Liver (tissue), 9 donors: Measurements from ENCODE around the gene SNRNP70. TPM values are rescaled to one million over a fixed set of nuclear protein-coding genes. Genes with fewer than 3 reads are reported as not detected.
"Not testable (repeated sequence)": the region's sequence is repeated elsewhere in the genome, so short reads cannot be mapped to it uniquely, and the experiment has no call there.

ENCODE experiments used
- DNase-seq: peaks from one replicate; pipeline ENCODE4 v3.0.0-alpha.2; 2017; ENCODE audit warnings: low spot score
- H3K27ac ChIP-seq, 2 donors: one replicate each; pipeline ENCODE4 v1.7.0; 2013; ENCODE audit warnings: inconsistent platforms in 2 of 2, low read length in 2 of 2, control low read depth in 1 of 2, low read depth in 1 of 2, mild to moderate bottlenecking in 1 of 2
- H3K27me3 ChIP-seq, 4 donors: one replicate each; pipeline versions ENCODE4 v1.6.1 to v1.7.0; 2013; ENCODE audit warnings: low read length in 3 of 4, inconsistent platforms in 1 of 4, mild to moderate bottlenecking in 1 of 4, moderate library complexity in 1 of 4; ENCODE audit not compliant: control insufficient read depth in 4 of 4, insufficient read depth in 4 of 4
- H3K36me3 ChIP-seq, 4 donors: one replicate each; pipeline versions ENCODE4 v1.6.1 to v1.7.0; 2013; ENCODE audit warnings: low read length in 3 of 4, mild to moderate bottlenecking in 3 of 4, low read depth in 1 of 4, moderate library complexity in 1 of 4; ENCODE audit not compliant: control insufficient read depth in 4 of 4, insufficient read depth in 3 of 4
- H3K4me1 ChIP-seq, 4 donors: one replicate each; pipeline versions ENCODE4 v1.6.1 to v1.7.0; 2013; ENCODE audit warnings: low read length in 3 of 4, mild to moderate bottlenecking in 3 of 4, moderate library complexity in 1 of 4; ENCODE audit not compliant: control insufficient read depth in 4 of 4, insufficient read depth in 4 of 4
- H3K4me3 ChIP-seq, 3 donors: one replicate each; pipeline versions ENCODE4 v1.6.1 to v1.7.0; 2013; ENCODE audit warnings: low read length in 3 of 3, control low read depth in 1 of 3, low read depth in 1 of 3, mild to moderate bottlenecking in 1 of 3
- H3K9ac ChIP-seq, 2 donors: one replicate each; pipeline ENCODE4 v1.7.0; 2013; ENCODE audit warnings: low read length in 2 of 2, mild to moderate bottlenecking in 2 of 2, moderate library complexity in 2 of 2, control low read depth in 1 of 2, low read depth in 1 of 2
- H3K9me3 ChIP-seq, 4 donors: one replicate each; pipeline versions ENCODE4 v1.6.1 to v1.7.0; 2013; ENCODE audit warnings: low read length in 3 of 4; ENCODE audit not compliant: control insufficient read depth in 4 of 4
- EGR1 ChIP-seq, 2 donors: IDR thresholded peaks; 2 replicates each; pipeline ENCODE4 v1.6.1; 2016 to 2018; ENCODE audit warnings: antibody characterized with exemption in 2 of 2, low read depth in 2 of 2
- GABPA ChIP-seq, 2 donors: IDR thresholded peaks in 1 of 2; conservative IDR thresholded peaks in 1 of 2; 2 replicates each; pipeline ENCODE4 v1.6.1; 2016; ENCODE audit warnings: antibody characterized with exemption in 2 of 2, mild to moderate bottlenecking in 1 of 2, moderate library complexity in 1 of 2
- JUND ChIP-seq, 2 donors: IDR thresholded peaks; 2 replicates each; pipeline ENCODE4 v1.6.1; 2016; ENCODE audit warnings: antibody characterized with exemption in 2 of 2
- NR2F2 ChIP-seq: IDR thresholded peaks from 2 replicates; pipeline ENCODE4 v1.6.1; 2016; ENCODE audit warnings: antibody characterized with exemption
- RAD21 ChIP-seq, 2 donors: IDR thresholded peaks; 2 replicates each; pipeline ENCODE4 v1.6.1; 2016; ENCODE audit warnings: antibody characterized with exemption in 2 of 2, mild to moderate bottlenecking in 2 of 2
- RXRA ChIP-seq, 2 donors: IDR thresholded peaks; 2 replicates each; pipeline ENCODE4 v1.6.1; 2017 to 2018; ENCODE audit warnings: antibody characterized with exemption in 2 of 2, mild to moderate bottlenecking in 1 of 2
- SP1 ChIP-seq: IDR thresholded peaks from 2 replicates; pipeline ENCODE4 v1.6.1; 2018; ENCODE audit warnings: antibody characterized with exemption, mild to moderate bottlenecking
- WGBS: extraction: QIAGEN DNeasy Blood & Tissue Kit; methylation state at CpG from one replicate; pipeline ENCODE4 v1.1.7; 2013; 5-methylcytosine and 5-hydroxymethylcytosine counted together
- polyA plus RNA-seq, 2 donors: library from polyadenylated mRNA; stranded (reverse) in 1 of 2; unstranded in 1 of 2; fragments of 200-250 nt in 1 of 2; fragments of >200 nt in 1 of 2; fragmentation: Nextera tagmentation in 1 of 2; extraction: Ambion mirVana in 1 of 2; gene quantifications; one replicate each; pipeline versions ENCODE4 v1.2.1 to v1.2.3, GENCODE V29; 2013 to 2015
- total RNA-seq, 2 donors: library from RNA; depleted of rRNA; stranded (reverse); fragments of >200 nt; gene quantifications; one replicate each; pipeline ENCODE4 v1.2.3, GENCODE V29; 2014
- TF ChIP-seq, protein P1 (sequence below): IDR thresholded peaks from 2 replicates; pipeline ENCODE4 v1.6.1; 2016; ENCODE audit warnings: antibody characterized with exemption
- TF ChIP-seq, protein P2 (sequence below): IDR thresholded peaks from 2 replicates; pipeline ENCODE4 v1.6.1; 2016; ENCODE audit warnings: antibody characterized with exemption, mild to moderate bottlenecking
- TF ChIP-seq, protein P3 (sequence below): IDR thresholded peaks from 2 replicates; pipeline ENCODE4 v1.6.1; 2016; ENCODE audit warnings: antibody characterized with exemption
- TF ChIP-seq, protein P4 (sequence below): fragments of 150-350 bp; IDR thresholded peaks from 2 replicates; pipeline ENCODE4 v1.5.1; 2017; ENCODE audit warnings: improper control_type of control experiment, low read depth, low read length; ENCODE audit not compliant: missing input control
- donor health status: healthy.
- donor health status: healthy.
- donor health status: healthy.
- donor health status: healthy.
- donor health status: healthy.

The SNRNP70 gene
- total and polyA plus RNA-seq, 4 donors: 34.2 to 166 (median 94.8) TPM

DNA sequence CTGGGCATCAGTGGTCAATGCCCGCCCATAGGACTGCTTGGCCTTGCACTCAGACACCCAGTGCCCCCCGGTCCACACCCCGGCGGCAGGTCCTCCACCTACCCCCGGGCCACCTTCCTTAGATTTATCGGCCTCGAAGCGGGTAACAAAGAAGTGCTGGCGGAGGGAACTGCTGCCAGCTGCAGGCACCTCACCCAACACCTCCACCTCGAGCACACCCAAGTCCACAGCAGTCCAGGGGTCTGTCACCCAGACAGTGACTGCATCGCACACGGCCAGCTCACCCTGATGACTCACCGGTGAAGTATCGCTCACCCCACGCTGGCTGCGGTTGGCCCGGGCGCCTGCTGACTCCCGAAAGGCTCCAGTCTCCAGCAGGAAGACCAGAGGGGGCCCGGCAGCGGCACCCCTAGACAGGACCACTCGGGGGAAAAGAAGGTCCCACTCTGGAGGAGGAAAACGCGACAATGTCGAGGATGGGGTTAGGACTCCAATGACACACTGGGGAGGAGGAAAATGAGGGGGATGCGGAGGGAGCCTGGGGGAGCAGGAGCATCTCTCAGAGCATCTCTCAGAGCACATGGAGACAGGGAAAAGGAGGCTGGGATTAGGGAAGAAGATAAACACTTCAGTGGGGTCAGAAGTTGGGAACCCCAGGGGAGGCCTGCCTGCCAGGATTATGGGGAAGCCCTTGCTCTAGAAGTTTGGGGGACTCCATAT lies 46.5 kb upstream of the SNRNP70 start:
- WGBS: 83% methylated on average over 26 of the region's 26 CpGs
- H3K27ac ChIP-seq, H3K27me3 ChIP-seq, H3K4me1 ChIP-seq, DNase-seq, H3K9ac ChIP-seq, H3K36me3 ChIP-seq, H3K9me3 ChIP-seq, H3K4me3 ChIP-seq: not testable (repeated sequence)

DNA sequence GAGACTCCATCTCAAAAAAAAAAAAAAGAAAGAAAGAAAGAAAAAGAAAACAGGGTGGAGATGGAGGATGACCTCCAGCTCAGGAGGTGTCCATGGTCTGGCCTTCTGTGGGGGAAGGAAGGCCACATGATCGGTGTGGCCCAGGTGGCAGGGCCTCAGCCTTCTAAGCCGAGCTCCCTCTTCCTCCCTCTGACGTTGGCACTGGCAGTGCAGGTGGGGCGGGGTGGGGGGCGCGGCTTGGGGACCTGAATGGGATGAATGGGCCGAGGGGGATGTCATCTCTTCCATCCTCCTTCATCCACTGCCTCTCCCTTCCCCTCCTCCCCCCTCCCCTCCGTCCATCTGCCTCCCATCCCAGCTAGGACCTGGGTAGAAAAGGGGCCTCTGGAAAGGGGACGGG lies 45.5 kb upstream of the SNRNP70 start:
- H3K4me3 ChIP-seq, H3K4me1 ChIP-seq, DNase-seq, H3K9me3 ChIP-seq, H3K36me3 ChIP-seq, H3K9ac ChIP-seq, H3K27me3 ChIP-seq, H3K27ac ChIP-seq: not testable (repeated sequence)
- WGBS: 60% methylated on average over 9 of the region's 9 CpGs

DNA sequence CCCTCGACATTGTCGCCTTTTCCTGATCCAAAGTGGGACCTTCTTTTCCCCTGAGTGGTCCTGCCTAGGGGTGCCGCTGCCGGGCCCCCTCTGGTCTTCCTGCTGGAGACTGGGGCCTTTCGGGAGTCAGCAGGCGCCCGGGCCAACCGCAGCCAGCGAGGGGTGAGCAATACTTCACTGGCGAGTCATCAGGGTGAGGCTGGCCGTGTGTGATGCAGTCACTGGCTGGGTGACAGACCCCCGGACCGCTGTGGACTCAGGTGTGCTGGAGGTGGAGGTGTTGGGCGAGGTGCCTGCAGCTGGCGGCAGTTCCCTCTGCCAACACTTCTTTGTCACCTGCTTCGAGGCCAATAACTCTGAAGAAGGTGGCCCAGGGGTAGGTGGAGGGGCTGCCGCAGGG lies 43.1 kb upstream of the SNRNP70 start:
- Histone ChIP-seq H3K4me3 (no peak overlapping the region), H3K27ac (no peak overlapping the region), H3K4me1 (no peaks in the 10 kb centered on the region), H3K9me3 (no peaks in the 10 kb centered on the region), H3K27me3 (no peaks in the 10 kb centered on the region), H3K36me3 (no peaks in the 10 kb centered on the region), H3K9ac (no peak overlapping the region)
- no peak for DNase-seq
- TF ChIP-seq RXRA (IDR thresholded peaks at IDR 0.05): no peak
- no peak for TF ChIP-seq GABPA (IDR thresholded peaks at IDR 0.05 in 1 of 2, conservative IDR thresholded peaks at IDR 0.05 in 1 of 2)
- TF ChIP-seq, protein P1, sequence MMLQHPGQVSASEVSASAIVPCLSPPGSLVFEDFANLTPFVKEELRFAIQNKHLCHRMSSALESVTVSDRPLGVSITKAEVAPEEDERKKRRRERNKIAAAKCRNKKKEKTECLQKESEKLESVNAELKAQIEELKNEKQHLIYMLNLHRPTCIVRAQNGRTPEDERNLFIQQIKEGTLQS: no peak
- no peak for TF ChIP-seq SP1
- TF ChIP-seq, protein P2, sequence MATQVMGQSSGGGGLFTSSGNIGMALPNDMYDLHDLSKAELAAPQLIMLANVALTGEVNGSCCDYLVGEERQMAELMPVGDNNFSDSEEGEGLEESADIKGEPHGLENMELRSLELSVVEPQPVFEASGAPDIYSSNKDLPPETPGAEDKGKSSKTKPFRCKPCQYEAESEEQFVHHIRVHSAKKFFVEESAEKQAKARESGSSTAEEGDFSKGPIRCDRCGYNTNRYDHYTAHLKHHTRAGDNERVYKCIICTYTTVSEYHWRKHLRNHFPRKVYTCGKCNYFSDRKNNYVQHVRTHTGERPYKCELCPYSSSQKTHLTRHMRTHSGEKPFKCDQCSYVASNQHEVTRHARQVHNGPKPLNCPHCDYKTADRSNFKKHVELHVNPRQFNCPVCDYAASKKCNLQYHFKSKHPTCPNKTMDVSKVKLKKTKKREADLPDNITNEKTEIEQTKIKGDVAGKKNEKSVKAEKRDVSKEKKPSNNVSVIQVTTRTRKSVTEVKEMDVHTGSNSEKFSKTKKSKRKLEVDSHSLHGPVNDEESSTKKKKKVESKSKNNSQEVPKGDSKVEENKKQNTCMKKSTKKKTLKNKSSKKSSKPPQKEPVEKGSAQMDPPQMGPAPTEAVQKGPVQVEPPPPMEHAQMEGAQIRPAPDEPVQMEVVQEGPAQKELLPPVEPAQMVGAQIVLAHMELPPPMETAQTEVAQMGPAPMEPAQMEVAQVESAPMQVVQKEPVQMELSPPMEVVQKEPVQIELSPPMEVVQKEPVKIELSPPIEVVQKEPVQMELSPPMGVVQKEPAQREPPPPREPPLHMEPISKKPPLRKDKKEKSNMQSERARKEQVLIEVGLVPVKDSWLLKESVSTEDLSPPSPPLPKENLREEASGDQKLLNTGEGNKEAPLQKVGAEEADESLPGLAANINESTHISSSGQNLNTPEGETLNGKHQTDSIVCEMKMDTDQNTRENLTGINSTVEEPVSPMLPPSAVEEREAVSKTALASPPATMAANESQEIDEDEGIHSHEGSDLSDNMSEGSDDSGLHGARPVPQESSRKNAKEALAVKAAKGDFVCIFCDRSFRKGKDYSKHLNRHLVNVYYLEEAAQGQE: no peak
- no peak for TF ChIP-seq EGR1 (IDR thresholded peaks at IDR 0.05; ENCODE audit: low read depth in 2 of 2)
- no peak for TF ChIP-seq RAD21 (IDR thresholded peaks at IDR 0.05)
- TF ChIP-seq, protein P3, sequence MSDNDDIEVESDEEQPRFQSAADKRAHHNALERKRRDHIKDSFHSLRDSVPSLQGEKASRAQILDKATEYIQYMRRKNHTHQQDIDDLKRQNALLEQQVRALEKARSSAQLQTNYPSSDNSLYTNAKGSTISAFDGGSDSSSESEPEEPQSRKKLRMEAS: no peak
- TF ChIP-seq, protein P4, sequence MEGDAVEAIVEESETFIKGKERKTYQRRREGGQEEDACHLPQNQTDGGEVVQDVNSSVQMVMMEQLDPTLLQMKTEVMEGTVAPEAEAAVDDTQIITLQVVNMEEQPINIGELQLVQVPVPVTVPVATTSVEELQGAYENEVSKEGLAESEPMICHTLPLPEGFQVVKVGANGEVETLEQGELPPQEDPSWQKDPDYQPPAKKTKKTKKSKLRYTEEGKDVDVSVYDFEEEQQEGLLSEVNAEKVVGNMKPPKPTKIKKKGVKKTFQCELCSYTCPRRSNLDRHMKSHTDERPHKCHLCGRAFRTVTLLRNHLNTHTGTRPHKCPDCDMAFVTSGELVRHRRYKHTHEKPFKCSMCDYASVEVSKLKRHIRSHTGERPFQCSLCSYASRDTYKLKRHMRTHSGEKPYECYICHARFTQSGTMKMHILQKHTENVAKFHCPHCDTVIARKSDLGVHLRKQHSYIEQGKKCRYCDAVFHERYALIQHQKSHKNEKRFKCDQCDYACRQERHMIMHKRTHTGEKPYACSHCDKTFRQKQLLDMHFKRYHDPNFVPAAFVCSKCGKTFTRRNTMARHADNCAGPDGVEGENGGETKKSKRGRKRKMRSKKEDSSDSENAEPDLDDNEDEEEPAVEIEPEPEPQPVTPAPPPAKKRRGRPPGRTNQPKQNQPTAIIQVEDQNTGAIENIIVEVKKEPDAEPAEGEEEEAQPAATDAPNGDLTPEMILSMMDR: no peak
- no peak for TF ChIP-seq JUND (IDR thresholded peaks at IDR 0.05)
- no peak for TF ChIP-seq NR2F2
- 81% methylated on average over 17 of the region's 17 CpGs for WGBS

DNA sequence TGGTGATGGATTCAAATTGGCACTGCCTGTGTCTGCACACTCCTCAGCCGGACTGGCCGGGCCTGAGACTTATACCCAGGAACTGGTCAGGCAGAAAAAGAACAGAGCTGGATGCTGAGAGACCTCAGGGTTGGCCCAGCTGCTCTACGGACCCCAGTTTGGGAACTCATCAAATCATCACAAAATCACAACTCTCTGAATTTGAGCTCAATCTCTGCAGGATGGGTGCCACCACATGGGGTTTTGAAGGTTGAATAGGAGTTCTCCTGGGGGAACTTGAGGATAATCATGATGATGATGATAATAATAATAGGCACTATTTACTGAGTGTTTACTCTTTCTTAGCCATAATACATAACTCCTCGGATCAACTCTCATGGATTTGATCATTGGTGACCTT lies 42.6 kb upstream of the SNRNP70 start:
- not testable (repeated sequence) for DNase-seq, H3K4me3 ChIP-seq, H3K36me3 ChIP-seq, H3K27me3 ChIP-seq, H3K9me3 ChIP-seq, H3K27ac ChIP-seq, H3K9ac ChIP-seq, H3K4me1 ChIP-seq
- WGBS: 94% methylated on average over 4 of the region's 4 CpGs

DNA sequence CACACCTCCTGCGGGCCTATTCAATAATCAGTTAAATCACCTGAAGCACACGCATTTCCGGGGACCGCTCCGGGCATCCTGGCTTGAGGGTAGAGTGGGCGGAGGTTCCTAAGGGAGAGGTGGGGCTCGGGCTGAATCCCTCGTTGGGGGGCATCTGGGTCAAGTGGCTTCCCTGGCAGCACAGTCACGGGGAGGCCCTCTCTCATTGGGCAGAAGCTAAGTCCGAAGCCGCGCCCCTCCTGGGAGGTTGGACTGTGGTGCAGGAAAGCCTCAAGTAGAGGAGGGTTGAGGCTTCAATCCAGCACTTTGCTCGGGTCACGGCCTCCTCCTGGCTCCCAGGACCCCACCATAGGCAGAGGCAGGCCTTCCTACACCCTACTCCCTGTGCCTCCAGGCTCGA lies 41.7 kb upstream of the SNRNP70 start, which contains the start of gene CGB5:
Gene CGB5 (plus strand): TSS at position 301 of the 400 bp plus-strand sequence. CDS start 362 bp downstream, outside the sequence.
- not testable (repeated sequence) for H3K36me3 ChIP-seq, H3K27me3 ChIP-seq, H3K9ac ChIP-seq, H3K9me3 ChIP-seq, H3K4me3 ChIP-seq, H3K4me1 ChIP-seq, H3K27ac ChIP-seq, DNase-seq
- WGBS: 73% methylated on average over 15 of the region's 15 CpGs
